NAMALWA (cell line): ENCODE data around the gene CLN5.
A peak's percentile ranks its signal among the peaks of the same experiment; 100 is the strongest.
"Not testable (repeated sequence)": the region's sequence is repeated elsewhere in the genome, so short reads cannot be mapped to it uniquely, and the experiment has no call there.

Experiments
- DNase-seq: peaks from one replicate; pipeline ENCODE4 v3.0.0-alpha.2; 2015; ENCODE audit warnings: low spot score

The CLN5 gene

DNA sequence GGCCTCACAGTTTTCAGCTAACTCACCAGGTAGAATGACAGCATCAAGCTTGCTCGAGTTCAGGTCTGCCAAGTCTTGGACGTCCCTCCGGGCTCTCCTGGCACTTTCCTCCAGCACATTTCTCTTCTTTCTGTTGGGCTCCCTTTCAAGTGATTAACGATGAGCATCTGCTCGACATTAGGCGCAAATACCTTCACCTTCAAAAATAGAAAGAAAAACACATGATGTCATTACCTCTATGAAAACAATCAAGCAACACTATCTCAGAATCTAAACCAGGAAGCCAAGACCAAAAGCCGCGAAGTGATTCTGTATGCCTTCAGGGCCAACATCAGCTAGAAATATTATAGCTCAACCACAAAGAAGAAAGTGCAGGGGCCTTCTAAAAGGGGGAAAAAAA lies 15.4 kb upstream of the CLN5 start:
- no peak for DNase-seq

DNA sequence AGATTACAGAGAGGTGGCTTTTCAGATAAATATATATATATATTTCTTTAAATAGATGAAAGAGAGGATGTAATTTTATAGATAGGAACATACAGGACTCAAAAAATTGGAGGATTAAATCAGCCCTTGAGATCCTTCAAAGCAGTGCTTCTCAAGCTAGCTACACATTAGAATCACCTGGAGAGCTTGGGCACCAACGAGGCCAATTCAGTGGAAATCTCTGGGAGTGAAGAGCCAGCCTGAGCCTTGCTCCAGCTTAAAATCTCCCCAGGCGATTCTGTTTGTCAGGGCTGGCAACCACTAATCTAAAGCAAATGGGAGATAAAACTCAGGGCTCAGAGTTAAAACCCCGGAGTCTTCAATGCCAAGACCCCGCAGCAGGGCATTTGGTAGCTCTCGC lies 15.0 kb upstream of the CLN5 start:
- DNase-seq: no peak

DNA sequence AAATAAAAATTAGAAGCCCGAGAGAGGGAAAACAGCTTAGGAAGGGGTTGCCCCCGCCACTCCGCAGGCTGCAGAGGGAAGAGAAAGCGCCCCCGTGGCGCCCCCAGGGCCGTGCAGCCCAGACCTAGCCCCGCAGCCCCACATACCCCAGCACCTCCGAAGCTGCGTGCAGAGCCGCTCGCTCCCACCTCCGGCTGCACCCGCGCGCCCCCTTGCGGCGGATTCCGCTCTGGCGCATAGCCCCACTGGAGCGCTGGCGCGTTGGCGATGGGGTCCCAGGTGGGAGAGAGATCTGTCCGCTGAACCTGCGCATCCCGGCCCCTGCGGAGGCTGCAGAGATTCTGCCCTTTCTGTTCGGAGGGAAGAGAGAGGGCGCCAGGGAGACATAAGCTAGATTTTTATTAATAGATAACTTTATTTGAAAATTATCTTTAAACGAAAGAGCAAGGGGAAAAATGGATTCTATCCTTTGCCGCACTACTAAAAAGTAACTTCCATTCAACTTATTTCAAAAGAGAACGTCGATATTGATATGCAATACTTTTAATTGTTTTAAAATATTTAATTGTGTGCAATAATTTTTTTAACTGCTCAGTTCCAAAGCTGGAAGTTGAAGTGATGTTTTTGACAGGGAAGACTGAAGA lies 11.7 kb upstream of the CLN5 start:
- DNase-seq: peak; percentile 87

DNA sequence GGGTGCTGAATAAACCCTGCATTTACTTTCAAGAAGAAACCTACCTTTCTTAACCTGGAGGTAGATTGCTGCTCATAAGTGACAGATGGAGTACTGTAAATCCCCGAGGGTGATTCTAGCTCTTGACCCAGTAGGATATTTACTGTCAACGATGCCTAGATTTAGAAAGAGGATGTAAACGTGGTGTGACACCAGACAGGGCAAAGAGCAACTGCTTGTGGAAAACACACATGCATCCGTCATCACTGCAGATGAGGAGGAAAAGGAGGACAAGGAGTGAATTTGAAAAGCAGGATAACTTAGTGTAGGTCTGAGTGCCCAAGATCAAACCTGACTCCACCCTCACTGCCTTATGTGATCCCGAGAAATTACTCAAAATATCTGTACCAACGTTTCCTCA lies 9.8 kb upstream of the CLN5 start:
- DNase-seq: no peak

DNA sequence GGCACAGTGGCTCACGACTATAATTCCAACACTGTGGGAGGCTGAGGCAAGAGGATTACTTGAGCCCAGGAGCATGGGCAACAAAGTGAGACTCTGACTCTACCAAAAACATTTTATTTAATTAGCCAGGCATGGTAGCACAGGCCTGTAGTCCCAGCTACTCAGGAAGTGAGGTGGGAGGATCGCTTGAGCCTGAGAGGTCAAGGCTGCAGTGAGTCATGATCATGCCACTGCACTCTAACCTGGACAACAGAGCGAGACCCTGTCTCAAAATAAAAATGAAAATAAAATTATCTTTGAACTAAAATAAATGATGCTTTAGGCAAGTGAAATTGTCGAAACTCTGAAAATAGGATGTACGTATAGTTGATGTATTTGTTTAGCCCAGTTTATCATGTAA lies 8.2 kb upstream of the CLN5 start:
- DNase-seq: no peak

DNA sequence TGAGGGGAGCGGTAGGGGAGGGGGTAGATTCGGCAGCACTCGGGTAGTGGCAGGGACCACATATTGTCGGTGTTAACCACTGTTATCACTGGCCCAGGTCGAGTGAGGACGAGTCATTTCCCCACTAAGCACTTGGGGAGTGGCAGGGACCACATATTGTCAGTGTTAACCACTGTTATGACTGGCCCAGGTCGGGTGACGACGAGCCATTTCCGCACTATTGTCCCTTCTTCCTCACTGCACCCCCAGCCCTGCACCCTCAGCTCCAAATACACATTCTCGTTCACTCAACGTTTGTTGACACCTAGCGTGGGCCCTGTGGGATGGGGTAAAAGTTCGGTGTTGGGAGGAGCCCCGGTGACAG lies 467 bp upstream of the CLN5 start:
- peak; percentile 25 for DNase-seq

DNA sequence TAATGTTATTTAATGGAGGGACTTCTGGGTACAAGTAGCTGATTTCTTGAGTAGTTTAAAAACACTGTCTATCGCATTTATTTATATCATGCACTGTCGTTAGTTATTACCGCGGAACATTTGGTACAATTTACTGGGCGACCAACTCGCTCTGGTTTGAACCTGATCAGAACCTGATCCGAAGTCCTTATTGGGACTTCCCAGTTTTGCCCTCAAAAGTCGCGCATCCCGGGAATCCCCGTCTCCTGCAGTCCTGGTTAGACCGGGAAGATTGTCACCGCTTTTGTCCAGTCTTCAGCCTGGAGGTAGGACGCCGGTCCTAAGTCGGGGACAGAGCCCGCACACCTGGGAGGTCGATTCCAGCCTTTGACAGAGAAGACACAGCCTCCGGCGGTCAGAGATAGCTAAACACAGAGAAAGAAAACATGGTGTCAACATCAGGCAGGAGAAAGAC lies 694 bp downstream of the CLN5 start:
- peak; percentile 59 for DNase-seq

DNA sequence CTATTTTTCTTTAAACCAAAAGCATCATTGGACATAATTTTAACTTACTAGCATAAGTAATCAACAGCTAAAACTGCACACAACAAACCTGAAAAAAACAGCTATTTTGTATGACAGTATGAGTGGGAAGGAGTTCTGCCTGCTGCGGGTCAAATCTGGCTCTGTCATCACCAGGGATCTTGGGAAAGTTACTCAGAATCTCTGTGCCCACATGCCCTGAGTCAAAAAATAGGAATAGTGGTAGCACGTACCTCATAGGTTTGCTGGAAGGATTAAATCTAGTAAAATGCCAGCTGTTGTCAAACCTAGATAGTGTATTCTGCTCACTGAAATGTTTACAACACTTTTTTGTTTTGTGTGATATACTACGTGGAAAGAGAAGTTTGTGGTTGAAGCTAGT lies 1.1 kb downstream of the CLN5 start:
- DNase-seq: no peak

DNA sequence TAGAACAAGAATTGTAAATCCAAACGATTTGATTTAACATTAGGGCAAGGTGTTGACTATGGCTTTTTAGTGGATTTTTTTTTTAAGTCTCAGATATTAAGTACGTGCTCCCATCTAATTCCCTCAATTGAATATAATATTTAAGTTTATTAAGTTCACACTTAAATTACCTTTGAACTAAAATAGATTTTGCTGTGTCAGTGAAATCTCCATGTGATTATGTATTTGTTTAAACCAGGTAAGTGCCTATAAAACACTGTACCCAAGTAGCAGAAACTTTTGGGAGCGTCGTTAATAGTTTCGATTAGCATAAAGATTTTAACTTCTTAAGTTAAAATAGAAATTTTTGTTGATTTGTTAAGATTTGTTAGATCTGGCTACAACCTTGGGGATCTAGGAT lies 1.6 kb downstream of the CLN5 start:
- DNase-seq: no peak

DNA sequence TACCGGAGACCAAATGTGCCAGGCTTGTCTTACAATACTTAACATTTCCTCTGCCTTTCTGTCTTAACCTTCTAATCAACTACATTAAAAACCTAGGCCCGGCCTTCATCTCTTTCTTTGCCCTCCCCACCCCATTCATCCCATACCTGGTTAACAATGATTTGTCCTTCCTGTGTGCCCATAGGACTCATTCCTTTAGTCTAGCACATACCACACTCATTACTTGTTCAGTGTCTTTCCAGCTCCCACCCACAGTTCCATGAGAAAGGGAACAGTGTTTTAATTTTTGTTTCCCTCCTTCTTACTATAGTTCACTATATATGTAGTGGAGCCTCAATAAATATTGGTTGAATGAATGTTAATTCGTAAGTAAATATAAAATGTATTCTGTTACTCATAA lies 2.4 kb downstream of the CLN5 start:
- DNase-seq: no peak

DNA sequence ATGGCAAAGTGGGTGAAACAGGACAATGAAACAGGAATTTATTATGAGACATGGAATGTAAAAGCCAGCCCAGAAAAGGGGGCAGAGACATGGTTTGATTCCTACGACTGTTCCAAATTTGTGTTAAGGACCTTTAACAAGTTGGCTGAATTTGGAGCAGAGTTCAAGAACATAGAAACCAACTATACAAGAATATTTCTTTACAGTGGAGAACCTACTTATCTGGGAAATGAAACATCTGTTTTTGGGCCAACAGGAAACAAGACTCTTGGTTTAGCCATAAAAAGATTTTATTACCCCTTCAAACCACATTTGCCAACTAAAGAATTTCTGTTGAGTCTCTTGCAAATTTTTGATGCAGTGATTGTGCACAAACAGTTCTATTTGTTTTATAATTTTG lies 8.6 kb downstream of the CLN5 start:
- DNase-seq: no peak

DNA sequence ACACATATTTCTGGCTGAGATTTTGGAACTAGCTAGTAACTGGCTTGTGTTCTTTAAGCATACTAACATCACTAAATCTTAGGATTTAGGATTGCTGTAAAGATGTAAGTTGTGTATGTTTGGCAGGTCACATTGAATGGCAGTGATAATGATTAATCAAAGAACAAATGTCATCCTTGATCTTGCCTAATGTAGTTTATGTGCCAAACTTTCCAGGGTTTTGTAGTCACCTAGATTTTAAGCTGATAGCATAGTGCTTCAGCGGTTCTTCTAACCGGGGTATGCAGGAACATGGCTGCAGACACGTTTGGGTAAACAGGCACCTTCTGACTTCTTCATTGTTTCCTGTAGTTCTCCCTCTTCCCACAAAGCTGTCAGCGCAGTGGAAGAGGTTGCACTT lies 9.7 kb downstream of the CLN5 start:
- no peak for DNase-seq

DNA sequence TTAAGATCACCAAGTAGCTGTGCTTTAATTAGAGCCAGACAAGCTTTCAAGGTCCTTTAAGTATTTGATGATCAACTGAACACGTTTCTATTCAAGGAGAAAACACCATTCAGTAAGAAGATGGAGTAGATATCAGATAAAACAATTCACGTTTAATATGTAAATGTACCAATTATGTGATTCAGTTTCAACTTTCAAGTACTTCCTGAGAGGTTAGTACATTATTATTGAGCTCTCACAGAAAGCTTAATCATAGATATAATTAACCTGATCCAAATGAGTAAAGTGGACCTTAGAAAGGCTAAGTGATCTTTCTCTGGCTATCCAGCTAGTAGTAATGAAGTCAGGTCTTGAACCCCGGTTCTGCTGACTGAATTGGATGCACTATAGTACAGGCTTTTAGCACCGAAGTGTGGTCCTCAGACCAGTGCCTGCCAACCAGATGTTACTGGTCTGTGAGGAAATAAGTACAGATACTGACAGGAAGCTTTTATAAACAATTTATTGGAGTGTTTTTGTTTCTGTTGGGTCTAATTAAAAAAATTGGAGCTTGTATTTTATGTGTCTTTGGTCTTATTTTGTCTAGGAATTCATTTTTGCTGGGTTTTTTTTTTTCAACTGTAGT lies 10.2 kb downstream of the CLN5 start:
- no peak for DNase-seq

DNA sequence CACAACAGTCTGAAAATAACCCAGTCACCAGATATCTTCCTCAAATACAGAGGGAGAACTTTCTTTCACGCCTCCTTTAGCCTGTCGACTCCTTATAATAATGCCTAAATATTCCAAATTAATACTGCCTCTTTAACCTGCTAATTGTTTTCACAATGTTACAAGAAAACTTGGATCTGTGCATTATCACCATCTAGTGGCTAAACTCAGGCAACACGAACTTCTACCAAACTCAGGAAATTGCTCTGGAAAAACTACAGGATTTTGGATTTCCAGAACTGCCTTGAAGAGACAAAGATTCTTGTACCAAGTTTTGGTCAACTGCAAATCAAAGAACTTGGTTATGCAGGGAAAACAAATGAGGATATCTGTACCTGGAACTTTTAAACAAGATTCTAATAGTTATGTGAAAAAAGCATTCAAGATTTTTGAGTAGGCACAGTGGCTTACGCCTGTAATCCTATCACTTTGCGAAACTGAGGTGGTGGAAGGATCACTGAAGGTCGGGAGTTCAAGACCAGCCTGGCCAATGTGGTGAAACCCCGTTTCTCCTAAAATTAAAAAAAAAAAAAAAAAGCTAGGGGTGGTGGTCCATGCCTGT lies 10.8 kb downstream of the CLN5 start:
- peak; percentile 56 for DNase-seq

DNA sequence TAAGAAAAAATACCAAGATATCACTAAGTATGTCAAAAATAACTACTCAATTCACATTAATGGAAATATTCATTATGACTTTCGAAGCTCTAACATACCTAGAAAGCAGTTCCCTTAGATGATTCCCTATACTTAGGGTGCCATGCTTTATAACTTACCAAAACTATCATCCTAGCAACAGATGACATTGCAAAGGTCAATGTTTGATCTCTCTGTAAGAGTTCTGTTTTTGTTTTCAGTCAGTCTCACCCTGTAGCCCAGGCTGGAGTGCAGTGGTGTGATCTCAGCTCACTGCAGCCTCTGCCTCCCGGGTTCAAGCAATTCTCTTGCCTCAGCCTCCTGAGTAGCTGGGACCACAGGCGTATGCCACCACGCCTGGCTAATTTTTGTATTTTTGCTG lies 16.5 kb downstream of the CLN5 start:
- not testable (repeated sequence) for DNase-seq

DNA sequence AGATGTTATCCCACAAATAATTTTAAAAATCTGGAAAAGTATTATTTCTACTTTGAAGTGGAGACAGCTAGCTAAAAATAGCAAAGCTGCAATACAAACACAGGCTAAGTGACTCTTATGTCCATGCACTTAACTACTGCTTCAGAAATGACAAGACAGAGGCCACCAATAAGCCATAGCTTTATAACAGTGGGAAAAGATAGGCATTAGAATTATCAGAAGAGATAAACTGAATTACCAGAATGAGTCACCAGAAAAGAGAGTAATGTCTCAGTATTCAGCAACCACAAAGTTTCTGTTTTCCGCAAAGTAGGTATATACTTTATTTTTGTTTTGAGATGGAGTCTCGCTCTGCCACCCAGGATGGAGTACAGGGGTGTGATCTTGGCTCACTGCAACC lies 17.1 kb downstream of the CLN5 start:
- no peak for DNase-seq

DNA sequence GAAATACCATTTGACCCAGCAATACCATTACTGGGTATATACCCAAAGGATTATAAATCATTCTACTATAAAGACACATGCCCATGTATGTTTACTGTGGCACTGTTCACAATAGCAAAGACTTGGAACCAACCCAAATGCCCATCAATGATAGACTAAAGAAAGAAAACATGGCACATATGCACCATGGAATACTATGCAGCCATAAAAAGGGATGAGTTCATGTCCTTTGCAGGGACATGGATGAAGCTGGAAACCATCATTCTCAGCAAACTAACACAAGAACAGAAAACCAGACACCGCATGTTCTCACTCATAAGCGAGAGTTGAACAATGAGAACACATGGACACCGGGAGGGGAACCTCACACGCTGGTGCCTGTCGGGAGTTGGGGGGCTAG lies 17.8 kb downstream of the CLN5 start:
- not testable (repeated sequence) for DNase-seq

DNA sequence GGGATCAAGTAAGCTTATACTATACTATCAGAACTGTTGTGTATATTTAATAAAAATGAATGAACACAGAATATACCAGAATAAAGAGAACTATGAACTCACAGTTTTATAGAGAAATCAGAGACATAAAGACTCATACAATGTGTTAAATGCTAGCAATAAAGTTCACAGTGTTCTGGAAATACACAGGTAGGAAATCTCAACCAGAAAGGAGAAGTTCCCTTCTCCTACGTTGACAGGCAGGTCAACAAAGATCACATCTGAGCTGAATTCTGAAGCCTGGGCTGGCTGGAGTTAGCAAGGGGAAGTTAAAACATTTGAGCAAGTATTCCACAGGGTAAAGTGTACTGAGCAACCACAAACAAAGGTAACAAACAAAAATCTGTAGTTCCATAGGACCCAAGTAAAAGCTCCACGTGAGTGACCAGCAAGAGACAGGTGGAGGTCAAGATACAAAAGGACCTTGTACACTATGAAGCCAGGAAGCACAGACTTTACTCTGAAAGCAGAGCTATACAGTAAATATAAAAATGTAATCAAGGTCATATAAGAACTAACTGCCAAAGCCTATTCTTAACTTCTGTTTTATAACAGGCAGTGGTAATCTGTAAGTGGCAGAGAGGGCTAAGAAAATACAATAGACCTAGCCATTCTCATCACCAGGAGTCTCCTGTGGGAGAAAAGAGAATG lies 22.1 kb downstream of the CLN5 start:
- DNase-seq: no peak

DNA sequence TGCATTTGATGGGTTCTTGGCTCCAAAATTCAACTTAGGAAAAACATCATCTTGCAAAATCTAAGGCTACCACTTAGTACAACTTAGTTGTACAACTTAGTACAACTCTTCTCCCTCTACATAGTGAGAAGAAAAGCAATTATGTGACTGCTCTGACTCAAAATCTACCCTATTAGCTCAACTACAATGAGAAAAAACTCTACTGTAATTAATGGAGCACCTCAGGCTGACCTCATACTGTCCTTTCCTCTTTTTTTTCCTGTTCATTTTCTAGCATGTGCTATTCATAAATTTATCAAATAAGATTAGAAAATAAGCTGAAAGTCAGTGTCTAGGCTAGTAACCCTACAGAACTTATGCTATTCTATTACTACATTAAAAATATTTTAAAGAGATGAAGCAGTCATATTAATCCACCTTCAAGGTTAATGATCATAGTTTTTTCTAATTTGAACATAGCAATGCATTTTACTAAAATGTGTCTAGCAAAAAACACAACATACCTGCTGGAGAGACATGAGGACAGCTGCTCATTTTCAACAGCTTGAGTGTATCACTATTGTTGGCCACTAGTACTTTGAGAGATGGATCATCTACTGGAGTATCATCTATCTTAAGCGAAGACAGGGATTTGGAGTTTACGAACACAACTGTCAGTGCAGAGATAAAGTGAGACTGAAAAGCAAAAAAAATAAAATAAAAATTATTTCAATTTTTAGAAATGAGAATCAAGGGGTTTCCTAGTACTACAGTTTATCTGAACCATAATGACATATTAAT lies 23.2 kb downstream of the CLN5 start:
- DNase-seq: no peak

DNA sequence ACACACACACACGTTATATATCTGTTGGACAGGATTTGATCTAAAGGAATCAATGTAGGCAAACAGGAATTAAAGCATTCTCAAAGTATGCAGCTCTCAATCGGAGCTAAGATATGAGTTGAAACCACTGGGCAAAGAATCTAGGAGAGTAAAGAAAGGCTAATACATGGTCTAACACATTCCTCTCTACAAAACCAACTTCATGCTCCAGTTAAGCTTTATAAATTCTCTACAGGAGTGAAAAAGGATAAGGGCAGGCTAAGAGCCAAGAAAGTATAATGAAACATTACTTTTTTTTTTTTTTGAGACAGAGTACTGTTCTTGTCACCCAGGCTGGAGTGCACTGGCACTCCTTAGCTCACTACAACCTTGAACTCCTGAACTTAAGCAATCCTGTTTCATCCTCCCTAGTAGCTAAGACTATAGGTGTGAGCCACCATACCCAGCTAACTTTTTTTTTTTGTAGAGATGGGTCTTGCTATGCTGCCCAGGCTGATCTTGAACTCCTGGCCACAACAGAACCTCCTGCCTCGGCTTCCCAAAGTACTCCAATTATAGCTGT lies 24.5 kb downstream of the CLN5 start:
- DNase-seq: no peak

DNA sequence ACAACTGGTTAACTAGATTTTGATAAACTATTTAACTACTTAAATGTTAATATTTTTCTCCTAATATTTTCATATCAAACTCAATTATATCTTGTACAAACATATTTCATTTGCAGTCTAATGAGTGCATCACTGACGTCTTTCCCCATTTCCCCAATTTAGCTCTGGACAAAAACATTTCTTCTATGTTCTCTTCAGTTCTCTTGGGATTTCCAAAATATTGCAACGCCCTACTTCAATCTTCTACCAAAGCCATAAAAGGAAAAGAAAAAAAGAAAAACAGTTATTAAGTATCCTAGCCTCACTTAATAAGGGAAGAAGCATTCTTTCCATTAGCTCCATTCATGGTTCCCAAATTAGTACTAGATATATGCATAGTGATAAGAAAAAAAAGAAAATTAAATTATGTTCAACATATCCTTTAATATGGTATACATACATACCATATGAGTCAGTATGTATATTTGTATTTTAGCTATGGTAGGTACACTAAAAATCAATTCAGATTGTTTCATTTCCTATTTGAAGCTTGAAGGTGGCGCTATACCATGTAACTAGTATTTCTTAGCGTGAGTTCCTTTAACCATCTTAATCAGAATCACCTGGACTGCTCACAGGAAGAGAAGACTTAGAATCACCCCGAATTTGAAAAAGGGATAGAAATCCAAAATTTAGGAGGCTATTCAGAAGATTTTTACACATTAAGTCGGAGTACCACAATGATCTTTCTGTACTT lies 25.2 kb downstream of the CLN5 start:
- peak; percentile 30 for DNase-seq
